ENCODE measurements around the gene DAB2IP.

GRCh38 chr9:121704281-121704680, 52.8 kb downstream of the DAB2IP start:
- no peak for TF ChIP-seq CTCF (IDR thresholded peaks at IDR 0.05)
- TF ChIP-seq POLR2A (IDR thresholded peaks at IDR 0.05), result no peak
